HG02943 (cell line): ENCODE data around the gene PARVB.
"Not testable (repeated sequence)": the region's sequence is repeated elsewhere in the genome, so short reads cannot be mapped to it uniquely, and the experiment has no call there.

Source experiments
- ATAC-seq: cut with Tn5 transposase; IDR thresholded peaks from one replicate; pipeline ENCODE4 v1.9.1; 2021; ENCODE audit warnings: mild to moderate bottlenecking, low read depth, moderate library complexity; ENCODE audit not compliant: unreplicated experiment

The PARVB gene

GRCh38 chr22:43996981-43997265 is 27.2 kb upstream of the PARVB start:
- no peak for ATAC-seq

- no peak for ATAC-seq
Measured at GRCh38 chr22:43998679-43999264, 25.3 kb upstream of the PARVB start.

GRCh38 chr22:43999378-43999777 is 24.7 kb upstream of the PARVB start:
- no peak for ATAC-seq

- ATAC-seq, result no peak
Measured at GRCh38 chr22:44000123-44000522, 24.0 kb upstream of the PARVB start.

GRCh38 chr22:44001521-44001920 is 22.6 kb upstream of the PARVB start:
- no peak for ATAC-seq

GRCh38 chr22:44002324-44002723 is 21.8 kb upstream of the PARVB start:
- no peak for ATAC-seq

GRCh38 chr22:44002997-44003396 is 21.1 kb upstream of the PARVB start:
- no peak for ATAC-seq

- ATAC-seq, result no peak
Measured at GRCh38 chr22:44003405-44004103, 20.5 kb upstream of the PARVB start.

- ATAC-seq, result no peak
Measured at GRCh38 chr22:44004104-44004460, 20.0 kb upstream of the PARVB start.

GRCh38 chr22:44005524-44005923 is 18.6 kb upstream of the PARVB start:
- no peak for ATAC-seq

- ATAC-seq, result no peak
Measured at GRCh38 chr22:44012162-44012561, 11.9 kb upstream of the PARVB start.

GRCh38 chr22:44012591-44012990 is 11.5 kb upstream of the PARVB start:
- ATAC-seq, result no peak

- ATAC-seq, result no peak
Measured at GRCh38 chr22:44014241-44014640, 9.9 kb upstream of the PARVB start.

GRCh38 chr22:44016586-44016985 is 7.5 kb upstream of the PARVB start:
- not testable (repeated sequence) for ATAC-seq

GRCh38 chr22:44018594-44018993 is 5.5 kb upstream of the PARVB start:
- ATAC-seq, result no peak

GRCh38 chr22:44019416-44019815 is 4.7 kb upstream of the PARVB start:
- ATAC-seq, result no peak

- ATAC-seq, result no peak
Measured at GRCh38 chr22:44019846-44020245, 4.3 kb upstream of the PARVB start.

GRCh38 chr22:44020981-44021380 is 3.1 kb upstream of the PARVB start:
- ATAC-seq, result no peak

- no peak for ATAC-seq
Measured at GRCh38 chr22:44023404-44024287, 456 bp upstream of the PARVB start.

GRCh38 chr22:44025171-44026065 is 1.3 kb downstream of the PARVB start:
- ATAC-seq, result peak; percentile 52
